GM23248 (cell line): ENCODE measurements around the gene ACRV1.

Experiments used
- EZH2 ChIP-seq: fragments of 200-600 bp; sonication (generic); IDR thresholded peaks from 2 replicates; pipeline ENCODE4 v1.6.1; 2018; ENCODE audit warnings: antibody characterized with exemption, mild to moderate bottlenecking; ENCODE audit not compliant: insufficient read depth, poor library complexity, severe bottlenecking
- EZH2phosphoT487 ChIP-seq: fragments of 200-600 bp; sonication (generic); IDR thresholded peaks from 2 replicates; pipeline ENCODE4 v1.6.1; 2018; ENCODE audit warnings: antibody characterized with exemption, moderate library complexity, mild to moderate bottlenecking, low read depth; ENCODE audit not compliant: insufficient read depth

DNA sequence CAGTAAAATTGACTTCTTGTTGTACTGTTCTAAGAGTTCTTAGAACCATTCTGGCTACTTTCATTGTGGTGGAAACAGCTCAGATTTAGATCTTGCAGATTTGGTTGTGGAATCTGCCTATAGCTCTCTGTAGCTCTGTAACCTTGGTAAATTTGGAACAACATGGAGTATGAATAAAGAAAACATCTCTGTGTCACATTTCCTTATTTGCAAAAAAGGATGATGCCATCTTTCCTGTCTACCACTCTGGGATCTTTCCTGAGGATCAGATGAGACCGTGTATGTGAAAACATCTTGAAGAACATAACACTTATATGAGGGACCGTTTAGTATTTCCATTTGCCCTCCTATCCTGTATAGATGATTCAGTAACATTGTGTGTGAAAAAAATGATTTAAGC, 9.1 kb downstream of the ACRV1 start:
- no peak for TF ChIP-seq EZH2
- no peak for TF ChIP-seq EZH2phosphoT487
